GM19397 (cell line): Measurements from ENCODE around the gene SPOP.

Experiments used
- ATAC-seq: cut with Tn5 transposase; IDR thresholded peaks from one replicate; pipeline ENCODE4 v1.9.1; 2021; ENCODE audit warnings: mild to moderate bottlenecking, moderate library complexity; ENCODE audit not compliant: unreplicated experiment

The SPOP gene

DNA sequence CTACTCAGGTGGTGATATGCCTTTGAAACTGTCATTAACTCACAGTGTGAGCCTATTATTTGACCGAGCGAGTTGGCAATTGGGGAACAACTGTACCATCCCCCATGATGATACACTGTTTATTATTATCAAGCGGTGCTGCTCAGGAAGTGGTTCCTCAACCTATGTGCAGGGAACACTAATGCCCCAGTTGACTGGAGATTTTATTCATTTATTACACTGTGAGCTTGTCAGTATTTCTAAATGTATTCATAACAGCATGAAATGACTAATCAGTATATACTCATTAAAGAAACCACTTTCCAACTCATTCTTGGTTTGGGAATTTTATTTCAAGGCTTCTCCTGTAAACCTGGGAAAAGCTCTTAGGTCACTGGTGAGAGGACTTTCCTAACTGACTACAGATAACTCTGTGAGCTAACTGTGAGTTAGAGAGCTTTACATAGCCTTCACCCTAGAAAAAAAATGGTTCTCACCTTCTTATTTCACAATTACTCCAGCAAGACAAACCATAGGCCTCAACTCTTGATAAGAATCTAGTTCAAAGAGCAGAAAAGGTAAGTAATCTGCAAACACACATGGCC is 59.8 kb downstream of the SPOP start:
- ATAC-seq: no peak

GRCh38 chr17:49616601-49617131 is 61.2 kb downstream of the SPOP start:
- ATAC-seq: no peak

DNA sequence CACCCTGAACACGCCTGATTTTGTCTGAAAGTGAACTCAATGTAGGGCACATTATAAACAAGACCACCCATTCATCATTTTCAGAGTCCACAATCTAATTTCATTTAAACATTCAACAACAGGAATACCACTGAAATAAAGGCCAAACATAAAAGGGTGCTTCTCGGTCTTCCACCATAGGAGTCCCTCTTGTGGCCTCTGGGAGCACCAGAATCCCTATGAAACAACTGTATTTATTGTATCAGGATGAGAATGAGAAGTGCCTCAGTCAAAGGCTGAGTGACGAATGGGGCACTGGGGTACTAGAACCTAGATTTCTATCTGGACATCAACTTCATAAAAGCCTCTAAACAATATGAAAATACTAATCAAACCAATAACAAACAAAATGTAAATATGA is 61.8 kb downstream of the SPOP start:
- no peak for ATAC-seq

GRCh38 chr17:49613182-49613800 is 64.6 kb downstream of the SPOP start:
- no peak for ATAC-seq

- ATAC-seq: no peak
These were observed 65.2 kb downstream of the SPOP start for GRCh38 chr17:49612726-49613125.

- no peak for ATAC-seq
These were observed 66.9 kb downstream of the SPOP start for GRCh38 chr17:49610883-49611584.

- ATAC-seq: no peak
These were observed 73.5 kb downstream of the SPOP start for GRCh38 chr17:49604314-49604869.

DNA sequence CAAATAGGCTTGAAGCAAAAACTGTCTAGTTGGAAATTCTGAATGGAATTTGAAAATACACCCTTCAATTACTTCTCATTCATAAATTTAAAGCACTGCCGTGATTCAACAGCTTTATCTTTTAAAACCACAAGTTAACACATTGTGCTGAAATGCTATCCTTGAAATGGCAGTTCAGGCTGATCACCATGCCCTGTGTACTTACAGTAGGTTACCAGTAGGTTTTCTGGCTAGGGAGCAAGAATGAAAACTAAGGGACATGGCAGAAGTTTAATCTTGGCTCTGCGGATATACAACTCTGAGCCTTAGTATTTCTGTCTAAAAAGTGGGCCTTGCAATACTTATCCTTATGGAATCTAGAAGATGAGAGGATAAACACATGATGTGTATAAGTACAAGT is 74.2 kb downstream of the SPOP start:
- ATAC-seq: no peak

DNA sequence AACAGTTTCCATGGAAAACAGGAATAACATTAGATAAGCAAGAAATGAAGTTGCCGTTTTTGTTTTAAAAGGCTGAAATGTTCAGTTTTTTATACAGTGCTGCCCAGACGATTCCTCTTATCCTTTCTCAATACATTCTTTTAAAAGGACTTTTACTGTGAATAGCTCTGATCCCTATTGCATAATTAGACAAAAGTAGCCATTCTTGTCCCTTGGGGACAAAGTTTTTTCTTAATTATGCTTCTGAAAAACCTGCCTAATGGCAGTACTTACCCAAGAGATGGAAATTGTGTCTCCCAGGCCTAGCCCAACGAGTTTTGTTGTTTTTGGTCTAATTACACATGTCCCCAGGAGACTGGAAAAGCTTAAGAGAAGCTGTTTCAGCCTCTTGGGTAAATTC is 74.7 kb downstream of the SPOP start:
- no peak for ATAC-seq

DNA sequence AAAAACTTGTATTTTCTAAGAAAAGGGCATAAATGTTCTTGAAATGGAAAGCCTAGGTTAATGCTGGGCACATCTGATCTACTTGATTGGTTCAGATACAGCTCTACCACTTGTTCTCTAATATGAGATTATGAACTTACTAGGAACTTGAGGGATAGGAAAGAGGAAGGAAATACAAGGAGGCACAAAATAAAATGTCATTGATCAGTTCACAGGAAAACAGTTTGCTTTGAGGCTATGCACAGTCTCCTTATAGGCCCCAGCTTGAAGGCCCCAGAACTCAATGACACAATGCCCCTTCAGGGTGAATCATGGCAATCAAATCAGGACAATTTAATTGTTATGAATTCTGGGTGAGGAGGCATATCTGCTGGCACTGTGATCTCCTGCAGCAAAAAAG is 75.1 kb downstream of the SPOP start:
- no peak for ATAC-seq

GRCh38 chr17:49600949-49601348 is 76.9 kb downstream of the SPOP start:
- no peak for ATAC-seq

DNA sequence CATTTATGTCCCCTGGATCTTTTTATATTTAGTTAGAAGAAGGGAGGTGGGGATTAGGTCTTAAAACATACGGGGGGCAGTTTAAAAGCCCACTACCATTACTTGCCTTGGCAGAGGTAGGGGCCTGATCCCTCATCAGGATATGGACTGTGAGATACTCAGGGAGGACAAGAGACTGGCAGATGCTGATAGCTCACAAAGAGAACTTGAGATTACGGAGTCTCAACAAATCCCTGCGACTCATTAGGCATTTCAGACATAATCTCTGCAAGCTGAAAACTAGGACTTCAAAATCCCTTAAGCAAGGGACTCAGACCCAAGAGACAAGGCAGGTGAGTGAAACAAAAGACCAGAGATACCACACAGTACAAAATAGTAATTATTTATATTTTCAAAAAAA is 79.0 kb downstream of the SPOP start:
- no peak for ATAC-seq

- ATAC-seq: no peak
These were observed 79.8 kb downstream of the SPOP start for GRCh38 chr17:49597928-49598655.

GRCh38 chr17:49597436-49597835 is 80.5 kb downstream of the SPOP start:
- no peak for ATAC-seq

DNA sequence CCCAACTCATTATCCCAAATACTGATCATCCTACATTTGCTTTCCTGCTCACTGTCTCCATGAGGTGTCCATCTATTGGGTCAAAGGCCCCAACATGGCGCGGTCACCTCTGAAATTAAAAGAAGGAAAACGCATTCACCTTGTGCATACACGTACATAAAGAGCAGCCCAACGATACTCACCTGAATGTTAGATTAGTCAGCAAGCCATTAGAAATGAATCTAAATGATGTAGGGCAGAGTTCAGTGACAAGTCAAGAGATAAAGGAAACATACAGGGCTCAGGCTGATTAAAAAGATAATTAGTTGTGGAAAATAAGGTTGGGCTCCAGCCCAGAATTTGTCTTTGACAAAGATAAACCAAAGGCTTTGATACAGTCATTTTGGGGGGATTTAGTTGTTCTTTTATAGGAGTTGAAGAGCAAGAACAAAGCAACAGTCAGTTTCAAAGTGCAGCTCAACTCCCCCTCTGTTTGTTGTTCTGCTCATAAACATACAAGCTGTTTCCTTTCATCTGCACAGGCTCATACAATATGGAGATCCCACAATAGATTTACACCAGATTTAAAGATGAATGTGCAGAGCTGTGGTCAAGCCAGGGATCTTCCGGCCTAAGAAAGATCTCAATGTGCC is 81.2 kb downstream of the SPOP start:
- ATAC-seq: no peak

DNA sequence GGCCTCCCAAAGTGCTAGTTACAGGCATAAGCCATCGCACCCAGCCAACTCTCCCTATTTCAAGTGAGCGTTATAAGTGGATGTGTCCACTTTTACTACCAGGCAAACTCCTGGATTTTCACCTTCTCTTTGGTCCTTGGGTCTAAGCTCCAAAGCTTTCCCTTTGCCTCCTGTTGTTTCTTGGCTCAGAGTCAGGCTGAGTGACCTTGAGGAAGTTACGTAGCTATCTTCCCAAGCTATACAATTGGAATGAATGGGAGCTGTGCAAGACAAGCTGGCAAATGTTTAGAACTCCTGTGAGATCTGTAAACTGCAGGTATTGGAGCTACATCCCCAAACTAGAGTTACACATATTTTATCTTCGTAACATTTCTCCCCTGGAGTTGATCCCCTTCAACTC is 81.9 kb downstream of the SPOP start:
- ATAC-seq: no peak

DNA sequence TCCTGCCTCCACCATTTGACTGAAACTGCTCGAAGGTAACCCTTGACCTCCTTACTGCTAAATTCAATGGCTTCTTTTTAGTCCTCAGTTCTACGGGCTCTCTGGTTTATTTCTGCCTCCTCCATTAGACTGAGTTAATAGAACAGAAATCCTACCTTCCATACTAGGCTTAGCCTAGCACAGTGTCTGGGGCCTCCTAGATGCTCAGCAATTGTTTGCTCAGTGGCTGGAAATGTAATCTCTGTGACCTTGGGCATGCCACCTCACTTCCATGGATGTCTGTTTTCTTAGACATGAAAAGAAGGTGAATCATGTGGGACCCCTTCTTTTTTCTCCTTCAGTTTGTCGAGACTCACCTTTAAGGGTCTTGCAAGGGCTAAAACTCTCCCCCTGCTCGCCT is 82.6 kb downstream of the SPOP start:
- no peak for ATAC-seq

DNA sequence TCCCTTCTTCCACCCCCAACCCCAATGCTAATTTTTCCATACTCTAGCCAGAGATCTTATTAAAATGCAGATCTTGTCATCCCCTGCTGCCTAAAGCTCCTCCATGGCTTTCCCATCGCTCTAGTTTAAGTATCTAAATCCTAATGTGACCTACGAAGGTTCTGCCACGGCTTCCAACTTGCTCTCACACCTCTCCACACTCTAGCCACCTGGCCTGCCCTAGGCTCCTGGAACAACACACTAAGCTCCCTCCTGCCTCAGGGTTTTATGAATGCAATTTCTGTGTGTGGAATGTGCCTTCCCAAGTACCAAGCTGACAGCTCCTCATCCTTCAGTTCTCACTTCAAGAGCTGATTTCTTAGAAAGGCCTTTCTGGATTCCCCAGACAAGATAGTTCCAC is 85.6 kb downstream of the SPOP start:
- ATAC-seq: no peak

DNA sequence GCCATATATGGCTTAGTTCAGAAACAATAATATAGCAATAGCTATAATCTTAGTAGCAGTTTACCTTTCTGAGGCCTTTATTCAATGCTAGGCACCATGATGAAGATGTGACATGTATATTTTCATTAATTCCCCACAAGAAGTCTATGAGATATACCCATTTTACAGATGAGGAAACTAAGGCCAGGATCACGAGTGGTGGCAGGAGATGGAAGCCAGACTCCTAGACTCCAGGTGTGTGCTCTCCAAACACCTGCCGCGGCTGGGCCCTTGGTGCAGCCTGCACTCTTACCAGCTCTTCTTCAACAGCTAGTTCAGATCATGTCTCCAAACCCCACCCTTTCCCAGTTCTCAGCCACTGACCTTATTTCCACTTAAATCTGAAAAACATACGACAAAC is 87.0 kb downstream of the SPOP start:
- no peak for ATAC-seq

DNA sequence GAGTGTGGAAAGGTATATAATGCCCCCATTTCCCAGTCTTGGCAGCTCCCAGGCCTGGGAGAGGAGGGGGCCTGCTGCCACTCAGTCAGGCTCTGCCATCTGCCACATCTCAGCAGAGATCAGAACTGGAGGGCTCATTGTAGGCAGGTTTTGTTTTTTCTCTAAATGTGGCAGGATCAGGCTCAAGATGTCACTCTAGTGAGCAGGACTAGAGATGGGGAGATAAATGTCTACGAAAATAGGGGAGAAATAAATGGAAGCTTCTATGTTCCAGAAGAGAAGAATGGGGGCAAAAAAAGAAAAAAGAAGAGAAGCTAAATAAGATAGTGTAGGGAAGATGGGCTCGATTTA is 88.3 kb downstream of the SPOP start:
- no peak for ATAC-seq
